Right atrium auricular region (tissue), 2 donors: ENCODE measurements around the gene CREB3L4. TPM values are rescaled to one million over a fixed set of nuclear protein-coding genes. Genes with fewer than 3 reads are reported as not detected.
"Not testable (repeated sequence)": the region's sequence is repeated elsewhere in the genome, so short reads cannot be mapped to it uniquely, and the experiment has no call there.

ENCODE experiments used
- DNase-seq: peaks from one replicate; pipeline ENCODE4 v3.0.0-alpha.2; 2019; ENCODE audit warnings: low spot score
- H3K27ac ChIP-seq, 2 donors: fragments of 200-600 bp; sonication (generic); 1 replicate in 1 of 2; 2 replicates in 1 of 2; pipeline ENCODE4 v1.5.1; 2016 to 2019
- H3K27me3 ChIP-seq, 2 donors: fragments of 200-600 bp; sonication (generic); one replicate each; pipeline versions ENCODE4 v1.5.1 to v1.6.0; 2017 to 2019
- H3K36me3 ChIP-seq: fragments of 200-600 bp; sonication (generic); one replicate; pipeline ENCODE4 v1.5.1; 2016
- H3K4me1 ChIP-seq, 2 donors: fragments of 200-600 bp; sonication (generic); one replicate each; pipeline versions ENCODE4 v1.5.1 to v1.6.0; 2017 to 2019
- H3K4me3 ChIP-seq, 2 donors: fragments of 200-600 bp; sonication (generic); 1 replicate in 1 of 2; 2 replicates in 1 of 2; pipeline ENCODE4 v1.5.1; 2017 to 2019; ENCODE audit warnings: mild to moderate bottlenecking in 1 of 2, moderate library complexity in 1 of 2
- H3K9me3 ChIP-seq, 2 donors: fragments of 200-600 bp; sonication (generic); one replicate each; pipeline ENCODE4 v1.5.1; 2019
- total RNA-seq, 2 donors: library from RNA; depleted of rRNA; stranded (reverse); fragments of >200 nt; gene quantifications; one replicate each; pipeline ENCODE4 v1.1.0, GENCODE V29; 2016
- TF ChIP-seq, protein P1 (sequence below), 2 donors: fragments of 200-600 bp; sonication (generic); IDR thresholded peaks; one replicate each; pipeline ENCODE4 v1.5.1; 2019; ENCODE audit warnings: antibody characterized with exemption in 2 of 2

Gene CREB3L4
- total RNA-seq, 2 donors from 2014 or later: 4.9 to 5.6 TPM

DNA sequence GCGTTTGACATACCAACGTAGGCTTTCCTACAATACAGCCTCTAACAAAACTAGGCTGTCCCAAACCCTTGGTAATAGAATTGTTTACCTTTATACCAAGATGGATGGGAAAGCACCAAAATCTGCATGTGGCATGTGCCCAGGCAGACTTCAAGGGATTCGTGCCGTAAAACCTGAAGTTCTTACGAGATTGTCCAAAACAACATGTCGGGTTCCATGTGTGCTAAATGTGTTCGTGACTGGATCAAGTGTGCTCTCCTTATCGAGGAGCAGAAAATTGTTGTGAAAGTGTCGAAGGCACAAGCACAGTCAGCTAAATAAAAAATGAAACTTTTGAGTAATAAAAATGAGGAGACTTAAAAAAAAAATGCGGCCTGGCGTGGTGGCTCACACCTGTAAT, 27.9 kb downstream of the CREB3L4 start:
- Histone ChIP-seq H3K27me3 (no peaks in the 10 kb centered on the region), H3K4me1 (peaks cover 0 to 28% of the 10 kb centered on the region in 2 donors), H3K36me3 (peaks cover 48% of the 10 kb centered on the region), H3K4me3 (no peak overlapping the region), H3K9me3 (no peaks in the 10 kb centered on the region), H3K27ac (no peak overlapping the region)
- TF ChIP-seq, protein P1, sequence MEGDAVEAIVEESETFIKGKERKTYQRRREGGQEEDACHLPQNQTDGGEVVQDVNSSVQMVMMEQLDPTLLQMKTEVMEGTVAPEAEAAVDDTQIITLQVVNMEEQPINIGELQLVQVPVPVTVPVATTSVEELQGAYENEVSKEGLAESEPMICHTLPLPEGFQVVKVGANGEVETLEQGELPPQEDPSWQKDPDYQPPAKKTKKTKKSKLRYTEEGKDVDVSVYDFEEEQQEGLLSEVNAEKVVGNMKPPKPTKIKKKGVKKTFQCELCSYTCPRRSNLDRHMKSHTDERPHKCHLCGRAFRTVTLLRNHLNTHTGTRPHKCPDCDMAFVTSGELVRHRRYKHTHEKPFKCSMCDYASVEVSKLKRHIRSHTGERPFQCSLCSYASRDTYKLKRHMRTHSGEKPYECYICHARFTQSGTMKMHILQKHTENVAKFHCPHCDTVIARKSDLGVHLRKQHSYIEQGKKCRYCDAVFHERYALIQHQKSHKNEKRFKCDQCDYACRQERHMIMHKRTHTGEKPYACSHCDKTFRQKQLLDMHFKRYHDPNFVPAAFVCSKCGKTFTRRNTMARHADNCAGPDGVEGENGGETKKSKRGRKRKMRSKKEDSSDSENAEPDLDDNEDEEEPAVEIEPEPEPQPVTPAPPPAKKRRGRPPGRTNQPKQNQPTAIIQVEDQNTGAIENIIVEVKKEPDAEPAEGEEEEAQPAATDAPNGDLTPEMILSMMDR (IDR thresholded peaks at IDR 0.05): no peak
- DNase-seq: no peak

DNA sequence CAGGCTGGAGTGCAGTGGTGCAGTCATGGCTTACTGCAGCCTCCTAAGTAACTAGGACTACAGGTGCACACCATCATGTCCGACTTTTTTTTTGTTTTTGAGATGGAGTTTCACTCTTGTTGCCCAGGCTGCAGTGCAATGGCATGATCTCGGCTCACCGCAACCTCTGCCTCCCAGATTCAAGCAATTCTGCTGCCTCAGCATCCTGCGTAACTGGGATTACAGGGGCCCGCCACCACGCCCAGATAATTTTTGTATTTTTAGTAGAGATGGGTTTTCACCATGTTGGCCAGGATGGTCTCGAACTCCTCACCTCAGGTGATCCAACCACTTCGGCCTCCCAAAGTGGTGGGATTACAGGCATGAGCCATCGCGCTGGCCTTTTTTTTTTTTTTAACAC, 29.2 kb downstream of the CREB3L4 start:
- peaks cover 40% of the 10 kb centered on the region for H3K36me3 ChIP-seq
- not testable (repeated sequence) for DNase-seq, H3K9me3 ChIP-seq, H3K27ac ChIP-seq, H3K4me3 ChIP-seq, H3K27me3 ChIP-seq
- H3K4me1 ChIP-seq: peaks cover 0 to 21% of the 10 kb centered on the region in 2 donors

DNA sequence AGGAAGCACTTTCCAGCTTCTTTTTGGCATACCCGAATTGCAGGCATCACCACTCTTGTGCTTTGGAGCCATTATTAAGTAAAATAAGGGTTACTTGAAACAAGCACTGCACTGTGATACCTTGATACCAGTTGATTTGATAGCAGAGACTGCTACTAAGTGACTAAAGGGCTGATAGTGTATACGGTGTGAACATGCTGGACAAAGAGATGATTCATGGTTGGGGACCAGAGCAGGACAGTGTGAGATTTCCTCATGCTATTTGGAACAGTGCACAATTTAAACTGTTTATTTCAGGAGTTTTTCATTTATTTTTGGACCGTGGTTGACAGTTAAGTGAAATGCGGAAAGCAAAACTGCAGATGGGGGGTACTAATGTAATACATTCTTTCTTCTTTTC, 32.7 kb downstream of the CREB3L4 start:
- no peaks in the 10 kb centered on the region for H3K4me1 ChIP-seq
- H3K9me3 ChIP-seq: no peaks in the 10 kb centered on the region
- TF ChIP-seq, protein P1 (IDR thresholded peaks at IDR 0.05): no peak
- DNase-seq: no peak
- H3K36me3 ChIP-seq: peaks cover 6% of the 10 kb centered on the region
- H3K4me3 ChIP-seq: no peak overlapping the region
- H3K27ac ChIP-seq: no peak overlapping the region
- no peaks in the 10 kb centered on the region for H3K27me3 ChIP-seq

DNA sequence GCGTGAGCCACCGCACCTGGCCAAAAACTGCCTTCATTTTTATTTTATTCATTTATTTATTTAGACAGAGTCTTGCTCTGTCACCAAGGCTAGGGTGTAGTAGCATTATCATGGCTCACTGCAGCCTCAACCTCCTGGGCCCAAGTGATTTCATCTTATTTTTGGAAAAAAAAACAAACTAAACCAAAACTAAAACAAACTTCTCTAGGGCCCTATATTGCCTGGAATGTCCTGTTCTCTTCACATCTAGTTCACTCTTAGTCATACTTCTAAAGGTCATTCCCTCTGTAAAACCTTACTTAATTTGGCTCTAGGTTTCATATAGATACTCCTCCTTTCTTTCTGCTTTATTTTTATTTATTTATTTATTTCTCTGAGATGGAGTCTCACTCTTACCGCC, 38.4 kb downstream of the CREB3L4 start:
- no peaks in the 10 kb centered on the region for H3K9me3 ChIP-seq
- no peaks in the 10 kb centered on the region for H3K4me1 ChIP-seq
- no peaks in the 10 kb centered on the region for H3K27me3 ChIP-seq
- H3K36me3 ChIP-seq: no peaks in the 10 kb centered on the region
- TF ChIP-seq, protein P1 (IDR thresholded peaks at IDR 0.05): no peak
- no peak for DNase-seq
- no peak overlapping the region for H3K27ac ChIP-seq
- no peak overlapping the region for H3K4me3 ChIP-seq

DNA sequence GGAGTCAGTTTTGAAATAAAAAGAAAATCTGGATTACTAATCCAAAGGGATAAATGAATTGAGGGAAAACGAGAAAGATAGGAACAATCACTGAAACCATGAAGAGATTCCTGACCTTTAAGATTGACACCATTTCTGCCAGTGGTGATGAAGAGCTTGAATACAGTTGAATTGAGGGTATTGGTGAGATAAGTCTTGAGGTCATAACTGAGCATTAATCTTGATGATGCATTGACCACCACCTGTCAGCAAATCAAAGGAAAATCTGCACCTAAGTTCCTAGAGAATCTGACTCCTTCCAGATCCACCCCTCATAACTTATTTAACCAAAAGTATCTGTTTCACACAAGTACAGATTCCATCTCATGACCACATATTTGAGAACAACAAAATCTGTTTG, 44.4 kb downstream of the CREB3L4 start:
- Histone ChIP-seq H3K36me3 (no peaks in the 10 kb centered on the region), H3K4me1 (no peaks in the 10 kb centered on the region), H3K27ac (no peak overlapping the region), H3K4me3 (no peak overlapping the region), H3K27me3 (no peaks in the 10 kb centered on the region), H3K9me3 (no peaks in the 10 kb centered on the region)
- TF ChIP-seq, protein P1 (IDR thresholded peaks at IDR 0.05): no peak
- no peak for DNase-seq

DNA sequence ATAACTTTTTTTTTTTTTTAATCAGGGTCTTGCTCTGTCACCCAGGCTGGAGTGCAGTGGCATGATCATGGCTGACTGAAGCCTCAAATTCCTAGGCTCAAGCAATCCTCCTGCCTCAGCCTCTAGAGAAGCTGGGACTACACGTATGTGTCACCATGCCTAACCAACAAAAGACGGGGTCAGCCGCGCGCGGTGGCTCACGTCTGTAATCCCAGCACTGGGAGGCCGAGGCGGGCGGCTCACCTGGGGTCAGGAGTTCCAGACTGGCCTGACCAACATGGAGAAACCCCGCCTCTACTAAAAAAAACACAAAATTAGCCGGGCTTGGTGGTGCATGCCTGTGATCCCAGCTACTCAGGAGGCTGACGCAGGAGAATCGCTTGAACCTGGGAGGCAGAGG, 44.8 kb downstream of the CREB3L4 start:
- not testable (repeated sequence) for H3K4me1 ChIP-seq, H3K36me3 ChIP-seq, H3K27me3 ChIP-seq, H3K4me3 ChIP-seq, DNase-seq, H3K9me3 ChIP-seq, H3K27ac ChIP-seq

DNA sequence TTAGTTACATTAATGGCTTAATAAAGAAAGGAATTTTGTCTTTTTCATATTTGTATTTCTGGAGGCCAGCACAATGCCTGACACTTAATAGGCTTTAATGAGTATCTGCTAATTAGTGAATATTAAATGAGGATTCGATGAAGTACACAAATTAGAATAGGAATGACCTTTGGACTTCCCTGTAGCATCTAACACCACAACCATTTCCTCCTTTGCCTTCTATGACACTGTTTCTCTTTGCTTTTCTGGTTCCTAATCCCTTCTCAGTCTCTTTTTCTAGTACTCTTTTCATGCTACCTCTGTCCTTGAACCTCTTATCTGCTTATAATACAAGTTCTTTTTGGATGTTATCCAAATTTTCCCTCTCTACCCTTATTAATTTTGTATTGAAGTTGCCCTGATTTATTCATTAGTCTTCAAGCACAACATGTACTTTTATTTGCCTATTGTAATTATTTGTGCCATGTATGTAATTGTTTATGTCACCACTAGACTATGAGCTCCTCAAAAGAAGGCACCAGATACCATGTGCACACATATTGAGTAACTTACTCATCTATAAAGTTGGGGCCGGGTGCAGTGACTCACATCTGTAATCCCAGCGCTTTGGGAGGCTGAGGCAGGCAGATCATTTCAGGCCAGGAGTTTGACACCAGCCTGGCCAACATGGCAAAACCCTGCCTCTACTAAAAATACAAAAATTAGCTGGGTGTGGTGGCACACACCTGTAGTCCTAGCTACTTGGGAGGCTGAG, 46.6 kb downstream of the CREB3L4 start:
- TF ChIP-seq, protein P1 (IDR thresholded peaks at IDR 0.05): no peak
- Histone ChIP-seq H3K27ac (no peak overlapping the region), H3K9me3 (no peaks in the 10 kb centered on the region), H3K4me3 (no peak overlapping the region), H3K36me3 (no peaks in the 10 kb centered on the region), H3K4me1 (no peaks in the 10 kb centered on the region), H3K27me3 (no peaks in the 10 kb centered on the region)
- DNase-seq: no peak
